Measurements from ENCODE around the gene ITIH1. TPM values are rescaled to one million over a fixed set of nuclear protein-coding genes. Genes with fewer than 3 reads are reported as not detected.
"Not testable (repeated sequence)": the region's sequence is repeated elsewhere in the genome, so short reads cannot be mapped to it uniquely, and the experiment has no call there.

Gene ITIH1
- total RNA-seq (2014; rRNA removed) (not detected in 2 replicates), Bru-seq, nascent RNA (not detected), BruChase-seq, experiment 1, labeled RNA remaining after a 6-hour chase (percentile 20 among the genes with signal in this experiment), BruChase-seq, experiment 2, labeled RNA remaining after a 2-hour chase (percentile 12 among the genes with signal in this experiment)
- long read RNA-seq = 0 reads

GRCh38 chr3:52777127-52777958 is at the start of gene ITIH1:
ITIH1 (plus strand) TSS chr3:52777599; CDS start chr3:52777616, 17 bp downstream.
- Histone ChIP-seq H3K9me2 (replicated peaks; ENCODE audit: low read length) (no peaks in the 10 kb centered on the region), H3K9me3 (ENCODE audit: low read length) (no peaks in the 10 kb centered on the region), H4K20me1 (ENCODE audit: low read length) (no peaks in the 10 kb centered on the region), H3K9ac (ENCODE audit: low read length) (no peak within 1 kb of the TSS), H3K36me3 (ENCODE audit: low read depth, low read length) (no peaks in the 10 kb centered on the region), H2AFZ (ENCODE audit: low read length) (no peak within 1 kb of the TSS), H3F3A (ENCODE audit: low read length, unreplicated experiment) (no peaks in the 10 kb centered on the region), H3K4me3 (ENCODE audit: low read length) (no peak within 1 kb of the TSS), H3K4me2 (ENCODE audit: low read length) (no peak within 1 kb of the TSS), H3K79me2 (ENCODE audit: low read length) (no peaks in the 10 kb centered on the region), H3K4me1 (ENCODE audit: insufficient read depth, low read length) (no peaks in the 10 kb centered on the region), H3K27me3 (ENCODE audit: low read length) (peaks cover 18% of the 10 kb centered on the region), H3K27ac (ENCODE audit: low read length) (no peak within 1 kb of the TSS)
- DNase-seq = no peak
- ChIA-PET POLR2A (ENCODE audit: unreplicated experiment) (no interaction called here), CTCF (no interaction called here)
- TF ChIP-seq CTCF (conservative IDR thresholded peaks at IDR 0.05; ENCODE audit: low read depth, low read length) = no peak
- no peak for TF ChIP-seq EZH2phosphoT487 (IDR thresholded peaks at IDR 0.05; ENCODE audit: borderline replicate concordance, low read length)
- no peak for TF ChIP-seq EZH2 (IDR thresholded peaks at IDR 0.05; ENCODE audit: low read length, unreplicated experiment)
- intact Hi-C loops (cut with micrococcal nuclease) = loop anchor here (10.0 kb wide), 1 partner anchor 287 kb away; no protein-coding TSS in a partner anchor
- no peak for ATAC-seq
- BruUV-seq (replicated peaks) = no TSS peak

- DNase-seq; H3K79me2 ChIP-seq (ENCODE audit: low read length); POLR2A ChIA-PET (ENCODE audit: unreplicated experiment); H3K4me3 ChIP-seq (ENCODE audit: low read length); intact Hi-C loops (cut with micrococcal nuclease); H4K20me1 ChIP-seq (ENCODE audit: low read length); H3K27ac ChIP-seq (ENCODE audit: low read length); H3K4me1 ChIP-seq (ENCODE audit: insufficient read depth, low read length); H3K9me3 ChIP-seq (ENCODE audit: low read length); H3K27me3 ChIP-seq (ENCODE audit: low read length); ATAC-seq; H3K4me2 ChIP-seq (ENCODE audit: low read length); CTCF ChIA-PET; H2AFZ ChIP-seq (ENCODE audit: low read length); BruUV-seq (replicated peaks); H3K9ac ChIP-seq (ENCODE audit: low read length); H3F3A ChIP-seq (ENCODE audit: low read length, unreplicated experiment); H3K9me2 ChIP-seq (replicated peaks; ENCODE audit: low read length): not testable (repeated sequence)
- H3K36me3 ChIP-seq (ENCODE audit: low read depth, low read length) = peaks cover 50% of the 10 kb centered on the region
Observed at GRCh38 chr3:52728753-52729152, 48.6 kb upstream of the ITIH1 start.

GRCh38 chr3:52730681-52731080 is 46.7 kb upstream of the ITIH1 start:
- H3K4me1 ChIP-seq (ENCODE audit: insufficient read depth, low read length) = no peaks in the 10 kb centered on the region
- POLR2A ChIA-PET (ENCODE audit: unreplicated experiment) = no interaction called here
- H3K79me2 ChIP-seq (ENCODE audit: low read length) = no peaks in the 10 kb centered on the region
- no peak overlapping the region for H2AFZ ChIP-seq (ENCODE audit: low read length)
- no peaks in the 10 kb centered on the region for H3F3A ChIP-seq (ENCODE audit: low read length, unreplicated experiment)
- H3K9ac ChIP-seq (ENCODE audit: low read length) = no peak overlapping the region
- CTCF ChIA-PET = no interaction called here
- ATAC-seq (no peak), DNase-seq (no peak)
- H3K4me3 ChIP-seq (ENCODE audit: low read length) = no peak overlapping the region
- no peak overlapping the region for H3K4me2 ChIP-seq (ENCODE audit: low read length)
- no peak for TF ChIP-seq CTCF (conservative IDR thresholded peaks at IDR 0.05; ENCODE audit: low read depth, low read length)
- no peak for TF ChIP-seq EZH2phosphoT487 (IDR thresholded peaks at IDR 0.05; ENCODE audit: borderline replicate concordance, low read length)
- TF ChIP-seq EZH2 (IDR thresholded peaks at IDR 0.05; ENCODE audit: low read length, unreplicated experiment) = no peak
- intact Hi-C loops (cut with micrococcal nuclease) = no loop called here
- no peaks in the 10 kb centered on the region for H3K9me2 ChIP-seq (replicated peaks; ENCODE audit: low read length)
- 0 out of 2 replicates have a peak, but pooled peaks cover 4% of the 10 kb centered on the region for H4K20me1 ChIP-seq (ENCODE audit: low read length)
- no TSS peak for BruUV-seq (replicated peaks)
- no peaks in the 10 kb centered on the region for H3K27me3 ChIP-seq (ENCODE audit: low read length)
- H3K36me3 ChIP-seq (ENCODE audit: low read depth, low read length) = peaks cover 62% of the 10 kb centered on the region
- H3K9me3 ChIP-seq (ENCODE audit: low read length) = no peaks in the 10 kb centered on the region
- H3K27ac ChIP-seq (ENCODE audit: low read length) = no peak overlapping the region

Measured in PC-3 (cell line).